Hepatic stellate cell (primary cell): Measurements from ENCODE around the gene MMP11.
A peak's percentile ranks its signal among the peaks of the same experiment; 100 is the strongest.

ENCODE experiments used
- DNase-seq: peaks from one replicate; pipeline ENCODE4 v3.0.0; 2011; ENCODE audit warnings: low spot score

Gene MMP11

GRCh38 chr22:23803001-23803819 is 30.6 kb downstream of the MMP11 start:
- no peak for DNase-seq

DNA sequence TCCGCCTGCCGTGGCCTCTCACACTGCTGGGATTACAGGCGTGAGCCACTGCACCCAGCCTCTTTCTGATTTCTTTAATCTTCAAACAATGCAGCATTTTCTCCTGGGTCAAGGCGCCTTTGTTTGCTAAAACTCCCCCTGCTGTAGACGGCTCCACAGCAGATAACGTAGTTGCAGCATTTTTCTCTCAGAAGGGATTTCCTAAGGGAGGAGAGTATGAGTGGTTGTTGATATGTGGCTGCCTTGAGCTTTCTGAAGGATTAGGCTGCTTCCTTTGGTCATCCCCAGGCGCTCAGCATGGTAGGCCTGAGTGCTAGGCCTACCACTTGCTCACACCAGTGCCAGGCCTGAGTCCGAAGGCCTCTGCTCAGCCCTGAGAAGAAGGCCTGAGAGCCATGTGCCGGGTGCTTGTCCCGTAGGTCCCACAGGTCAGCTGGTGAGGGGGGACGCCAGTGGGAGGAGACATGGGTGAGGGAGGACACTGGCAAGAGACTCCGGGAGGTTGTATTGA is 32.2 kb downstream of the MMP11 start:
- DNase-seq = no peak

DNA sequence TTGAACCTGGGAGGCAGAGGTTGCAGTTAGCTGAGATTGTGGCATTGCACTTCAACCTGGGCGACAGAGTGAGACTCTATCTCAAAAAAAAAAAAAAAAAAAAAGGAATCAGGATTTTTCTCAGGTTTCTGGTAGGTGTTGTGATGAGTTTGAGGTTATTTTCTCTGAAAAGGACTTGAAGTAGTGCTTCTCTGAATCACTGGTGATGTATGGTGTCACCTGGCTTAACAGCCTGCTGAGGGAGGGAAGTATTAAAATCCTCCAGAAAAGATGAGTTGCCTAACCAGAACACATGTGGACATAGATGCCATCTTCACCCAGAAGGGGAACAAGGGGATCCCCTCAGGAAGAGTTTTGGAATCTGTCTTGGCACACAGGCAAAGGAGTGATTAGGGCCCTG is 34.2 kb downstream of the MMP11 start:
- DNase-seq = no peak

GRCh38 chr22:23812378-23812777 is 39.7 kb downstream of the MMP11 start:
- no peak for DNase-seq

GRCh38 chr22:23815541-23816155 is 43.0 kb downstream of the MMP11 start:
- DNase-seq = no peak

DNA sequence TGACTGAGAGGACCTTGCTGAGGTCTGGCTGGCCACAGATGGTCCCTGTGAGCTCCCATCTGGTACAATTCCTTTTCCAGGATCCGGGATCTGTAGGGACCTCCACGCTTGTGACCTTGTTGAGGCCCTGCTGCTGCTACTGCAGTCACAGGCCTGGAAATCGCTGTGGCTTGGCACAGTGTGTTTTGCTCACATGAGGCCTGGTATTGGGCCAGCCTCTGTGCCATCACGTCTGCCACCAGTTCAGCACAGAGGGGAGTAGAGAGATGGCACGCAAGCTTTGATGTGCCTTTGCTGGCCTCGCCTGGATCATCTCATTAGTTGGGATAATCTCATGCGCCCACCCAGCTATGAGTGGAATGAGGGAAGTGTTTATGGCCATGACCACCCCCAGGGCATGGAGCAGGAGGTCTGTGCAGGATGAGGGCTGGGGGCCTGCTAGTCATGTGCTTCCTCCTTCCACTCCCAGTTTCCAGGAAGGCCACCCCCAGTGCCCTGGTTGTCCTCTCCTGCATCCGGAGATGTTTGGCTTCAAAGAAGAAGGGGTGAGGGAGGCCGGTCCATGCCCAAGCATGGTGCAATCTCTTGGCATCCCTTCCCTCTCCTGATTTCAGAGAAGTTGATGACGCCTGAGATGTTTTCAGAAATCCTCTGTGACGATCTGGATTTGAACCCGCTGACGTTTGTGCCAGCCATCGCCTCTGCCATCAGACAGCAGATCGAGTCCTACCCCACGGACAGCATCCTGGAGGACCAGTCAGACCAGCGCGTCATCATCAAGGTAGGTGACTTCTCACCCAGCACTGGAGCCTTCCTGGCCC is 43.7 kb downstream of the MMP11 start:
- no peak for DNase-seq

DNA sequence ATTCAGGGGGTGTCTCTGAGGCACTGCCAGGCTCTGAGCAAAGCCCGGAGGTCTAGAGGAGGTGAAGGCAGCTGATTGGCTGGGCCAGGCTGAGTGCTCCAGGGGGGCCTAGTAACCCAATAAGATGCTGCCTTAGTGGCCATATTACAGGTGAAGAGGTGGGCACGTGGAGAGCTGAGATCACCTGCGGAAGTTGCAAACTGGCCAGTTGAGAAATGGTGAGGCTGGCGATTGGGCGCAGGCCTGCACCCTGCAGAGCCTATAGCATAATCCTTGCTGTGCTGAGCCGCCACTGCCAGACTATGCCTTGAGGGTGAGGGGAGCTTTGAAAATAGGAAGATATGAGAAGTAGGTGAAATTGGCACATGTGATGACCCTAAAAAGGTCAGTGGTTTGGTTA is 44.5 kb downstream of the MMP11 start:
- no peak for DNase-seq

GRCh38 chr22:23818541-23818940 is 45.9 kb downstream of the MMP11 start:
- DNase-seq = no peak

DNA sequence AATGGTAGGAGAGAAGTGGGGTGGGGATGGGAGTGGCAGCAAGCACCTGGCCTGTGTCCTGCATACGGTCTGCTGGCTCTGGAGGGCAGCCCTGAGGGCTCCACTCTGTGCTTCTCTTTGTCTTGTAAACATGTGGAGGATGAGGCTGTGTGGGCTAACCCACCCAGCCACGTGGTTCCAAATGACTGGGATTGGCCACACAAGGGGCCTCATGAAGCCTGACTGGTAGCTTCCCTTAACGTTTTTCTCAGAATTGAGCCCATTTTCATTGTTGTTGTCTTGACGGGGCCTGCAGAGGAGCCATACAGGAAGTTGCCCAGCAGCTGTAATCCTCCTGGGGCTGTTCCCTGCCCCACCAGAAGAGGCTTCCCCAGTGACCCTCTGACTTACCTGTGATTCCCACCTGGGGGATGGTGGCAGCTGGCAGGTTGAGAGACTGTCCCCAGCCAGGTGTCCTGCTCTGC is 48.1 kb downstream of the MMP11 start:
- DNase-seq = no peak

- DNase-seq = no peak
These were observed 49.5 kb downstream of the MMP11 start for GRCh38 chr22:23822101-23822671.

DNA sequence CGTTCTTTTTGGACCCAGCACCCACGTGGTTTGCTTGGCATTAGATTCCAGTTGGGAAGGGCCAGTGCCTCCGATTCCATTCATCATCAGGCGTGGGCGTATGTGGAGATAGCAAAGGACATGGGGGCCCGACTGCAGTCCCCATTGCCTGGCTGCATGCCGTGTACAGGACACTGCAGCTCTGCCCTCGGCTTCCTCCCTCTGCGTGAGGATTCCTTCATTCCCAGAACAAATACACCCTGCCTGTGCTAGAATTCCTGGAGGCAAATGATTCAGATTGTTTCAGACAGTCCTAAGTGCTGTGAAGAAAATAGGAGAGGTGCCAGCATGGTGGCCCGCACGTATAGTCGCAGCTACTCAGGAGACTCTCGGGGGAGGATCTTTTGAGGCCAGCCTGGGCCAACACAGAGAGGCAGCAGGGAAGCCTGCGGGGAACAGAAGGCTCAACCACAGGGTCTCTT is 50.7 kb downstream of the MMP11 start:
- peak; percentile 88 for DNase-seq

GRCh38 chr22:23824476-23825245 is 52.0 kb downstream of the MMP11 start:
- DNase-seq = no peak

- no peak for DNase-seq
These were observed 52.7 kb downstream of the MMP11 start for GRCh38 chr22:23825246-23825905.

GRCh38 chr22:23826510-23827350 is 54.1 kb downstream of the MMP11 start:
- peak; percentile 91 for DNase-seq

- DNase-seq = no peak
These were observed 54.8 kb downstream of the MMP11 start for GRCh38 chr22:23827351-23827995.

GRCh38 chr22:23828800-23829680 is 56.4 kb downstream of the MMP11 start:
- no peak for DNase-seq

DNA sequence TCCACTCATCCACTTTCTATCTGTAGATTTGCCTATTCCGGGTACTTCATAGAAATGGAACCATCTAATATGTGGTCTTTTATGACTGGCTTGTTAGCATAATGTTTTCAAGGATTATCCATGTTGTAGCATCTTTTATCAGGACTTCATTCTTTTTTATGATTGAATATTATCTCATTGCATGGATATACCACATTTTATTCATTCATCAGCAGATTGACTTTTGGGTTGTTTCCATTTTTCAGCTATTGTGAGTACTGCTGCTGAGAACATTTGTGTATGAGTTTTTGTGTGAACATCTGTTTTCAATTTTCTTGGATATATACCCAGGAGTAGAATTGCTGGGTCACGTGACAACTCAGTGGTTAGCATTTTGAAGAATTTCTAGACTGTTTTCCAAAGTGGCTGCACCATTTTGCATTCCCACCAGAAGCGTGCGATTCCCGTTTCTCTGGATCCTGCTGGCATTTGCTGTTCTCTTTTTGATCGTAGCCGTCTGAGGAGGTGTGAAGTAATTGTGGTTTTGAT is 57.3 kb downstream of the MMP11 start:
- no peak for DNase-seq

DNA sequence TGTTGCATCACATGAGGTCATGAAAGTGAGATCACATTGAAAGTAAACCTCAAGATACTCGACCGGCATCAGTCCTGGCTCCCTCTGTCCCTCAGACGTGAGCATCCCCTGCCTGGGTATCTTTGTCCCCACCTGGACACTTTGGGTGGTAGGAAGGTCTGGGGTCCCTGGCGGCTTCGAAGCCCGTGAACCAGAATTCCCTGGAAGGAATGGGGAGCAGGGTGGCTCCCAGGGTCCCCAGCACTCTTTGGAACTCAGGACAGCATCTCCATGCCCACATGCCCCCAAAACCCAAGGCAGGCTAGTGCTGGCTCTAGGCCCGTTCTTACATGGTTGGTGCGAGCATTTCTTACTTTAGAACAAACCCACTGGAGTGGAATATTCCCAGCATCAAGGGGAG is 58.6 kb downstream of the MMP11 start:
- DNase-seq = no peak
